K562 (cell line): Measurements from ENCODE around the gene MYO1D. TPM values are rescaled to one million over a fixed set of nuclear protein-coding genes. Genes with fewer than 3 reads are reported as not detected.

Source experiments
- ARID2 ChIP-seq: fragments of 450-650 bp; IDR thresholded peaks from 2 replicates; pipeline ENCODE4 v1.6.1; 2017; ENCODE audit warnings: antibody characterized with exemption, mild to moderate bottlenecking
- ATF1 ChIP-seq, 2 experiments: fragments of 450-650 bp in 1 of 2; IDR thresholded peaks; 2 replicates each; pipeline ENCODE4 v1.6.1; 2016; ENCODE audit warnings: missing compliant biosample characterization in 1 of 2, missing genetic modification characterization in 1 of 2
- CEBPG ChIP-seq, 3 experiments: fragments of 200-800 bp in 1 of 3; sonication (Bioruptor generic) in 1 of 3; sonication (generic) in 1 of 3; formaldehyde crosslinking in 1 of 3; IDR thresholded peaks in 2 of 3; conservative IDR thresholded peaks in 1 of 3; 2 replicates each; pipeline versions ENCODE4 v1.6.1 to v1.8.0; 2016 to 2022; ENCODE audit warnings: missing compliant biosample characterization in 2 of 3, missing genetic modification characterization in 2 of 3, mild to moderate bottlenecking in 1 of 3, missing genetic modification reagents in 1 of 3
- CXXC5 ChIP-seq: fragments of 250-450 bp; sonication (Bioruptor Pico); IDR thresholded peaks from 2 replicates; pipeline ENCODE4 v1.8.0; 2022; ENCODE audit warnings: inconsistent platforms, mild to moderate bottlenecking, moderate library complexity
- KAT7 ChIP-seq: sonication (generic); formaldehyde crosslinking; IDR thresholded peaks from 2 replicates; pipeline ENCODE4 v1.8.0; 2022; ENCODE audit warnings: missing genetic modification reagents, mild to moderate bottlenecking, borderline replicate concordance
- KHSRP ChIP-seq: fragments of 450-650 bp; IDR thresholded peaks from 2 replicates; pipeline ENCODE4 v1.6.1; 2017
- MAFK ChIP-seq: IDR thresholded peaks from 2 replicates; pipeline ENCODE4 v1.6.1; 2011; ENCODE audit warnings: low read length, improper control_type of control experiment
- TCF3 ChIP-seq: sonication (generic); formaldehyde crosslinking; IDR thresholded peaks from 2 replicates; pipeline ENCODE4 v1.4.0; 2020; ENCODE audit warnings: mild to moderate bottlenecking, missing genetic modification reagents
- USF2 ChIP-seq: sonication (generic); formaldehyde crosslinking; IDR thresholded peaks from 2 replicates; pipeline ENCODE4 v1.5.0; 2020; ENCODE audit warnings: missing genetic modification reagents
- ZBTB7A ChIP-seq: IDR thresholded peaks from 2 replicates; pipeline ENCODE4 v1.6.1; 2011; ENCODE audit warnings: low read depth, mild to moderate bottlenecking, low read length, moderate library complexity, borderline replicate concordance; ENCODE audit not compliant: control insufficient read depth
- ZKSCAN1 ChIP-seq: fragments of 150-350 bp; IDR thresholded peaks from 2 replicates; pipeline ENCODE4 v1.6.1; 2016; ENCODE audit warnings: low read depth, low read length
- ZNF778 ChIP-seq: fragments of 450-650 bp; formaldehyde crosslinking; IDR thresholded peaks from 2 replicates; pipeline ENCODE4 v1.4.0; 2020; ENCODE audit warnings: mild to moderate bottlenecking, moderate library complexity
- polyA plus RNA-seq, 8 experiments: library from polyadenylated mRNA; depleted of rRNA in 4 of 8; stranded (reverse) in 5 of 8; unstranded in 3 of 8; fragments of >200 nt; fragmentation: Nextera tagmentation in 2 of 8; fragmentation: Illumina TruSeq in 1 of 8; extraction: Ambion mirVana in 2 of 8; extraction: Trizol in 1 of 8; gene quantifications; 2 replicates each; pipeline versions ENCODE4 v1.2.1 to v1.2.3, GENCODE V29; 2011 to 2014; ENCODE audit warnings: inconsistent platforms in 1 of 8, missing spikeins in 1 of 8
- total RNA-seq, 7 experiments: library from RNA; depleted of rRNA in 6 of 7; stranded (reverse); fragments of >200 nt in 6 of 7; fragmentation: Illumina TruSeq in 2 of 7; extraction: Trizol in 2 of 7; gene quantifications; 2 replicates each; pipeline versions ENCODE4 v1.2.1 to v1.2.3, GENCODE V29; 2011 to 2021; ENCODE audit warnings: low replicate concordance in 1 of 7
- TF ChIP-seq, protein P1 (sequence below): fragments of 250-450 bp; sonication (Bioruptor Pico); IDR thresholded peaks from 2 replicates; pipeline ENCODE4 v1.5.0; 2021; ENCODE audit warnings: mild to moderate bottlenecking, borderline replicate concordance
- TF ChIP-seq, protein P2 (sequence below): IDR thresholded peaks from 2 replicates; pipeline ENCODE4 v1.6.1; 2014; ENCODE audit warnings: antibody characterized with exemption
- TF ChIP-seq, protein P3 (sequence below): sonication (generic); formaldehyde crosslinking; IDR thresholded peaks from 2 replicates; pipeline ENCODE4 v1.8.0; 2023; ENCODE audit warnings: mild to moderate bottlenecking, missing genetic modification reagents
- TF ChIP-seq, protein P4 (sequence below): fragments of 250-450 bp; sonication (Bioruptor Pico); IDR thresholded peaks from 2 replicates; pipeline ENCODE4 v1.5.0; 2021
- TF ChIP-seq, protein P5 (sequence below): sonication (generic); IDR thresholded peaks from 2 replicates; pipeline ENCODE4 v1.6.1; 2016

Gene MYO1D
- total and polyA plus RNA-seq, 9 of the 15 experiments (the other 6 are each of a cell fraction or from before 2014, with no cell fraction given): 2.1 to 71.2 (median 45.4) TPM

GRCh38 chr17:32894245-32894644 is 17.3 kb upstream of the MYO1D start (continued):
- peak; percentile 63 for TF ChIP-seq CEBPG (CRISPR knock-in tag; IDR thresholded peaks at IDR 0.05)
- peak; percentile 74 to 92; a peak in 3 of 4 replicates for TF ChIP-seq CEBPG (tag; conservative IDR thresholded peaks at IDR 0.05 in 1 of 2, IDR thresholded peaks at IDR 0.05 in 1 of 2)
- TF ChIP-seq ZNF778 (CRISPR knock-in tag): no peak
- no peak for TF ChIP-seq ARID2
- TF ChIP-seq KAT7 (CRISPR knock-in tag): no peak
- TF ChIP-seq KHSRP: peak; percentile 59; the same call in 1 of the 2 replicates
- TF ChIP-seq MAFK: no peak
- TF ChIP-seq TCF3 (CRISPR knock-in tag): peak; percentile 74
- TF ChIP-seq, protein P1, sequence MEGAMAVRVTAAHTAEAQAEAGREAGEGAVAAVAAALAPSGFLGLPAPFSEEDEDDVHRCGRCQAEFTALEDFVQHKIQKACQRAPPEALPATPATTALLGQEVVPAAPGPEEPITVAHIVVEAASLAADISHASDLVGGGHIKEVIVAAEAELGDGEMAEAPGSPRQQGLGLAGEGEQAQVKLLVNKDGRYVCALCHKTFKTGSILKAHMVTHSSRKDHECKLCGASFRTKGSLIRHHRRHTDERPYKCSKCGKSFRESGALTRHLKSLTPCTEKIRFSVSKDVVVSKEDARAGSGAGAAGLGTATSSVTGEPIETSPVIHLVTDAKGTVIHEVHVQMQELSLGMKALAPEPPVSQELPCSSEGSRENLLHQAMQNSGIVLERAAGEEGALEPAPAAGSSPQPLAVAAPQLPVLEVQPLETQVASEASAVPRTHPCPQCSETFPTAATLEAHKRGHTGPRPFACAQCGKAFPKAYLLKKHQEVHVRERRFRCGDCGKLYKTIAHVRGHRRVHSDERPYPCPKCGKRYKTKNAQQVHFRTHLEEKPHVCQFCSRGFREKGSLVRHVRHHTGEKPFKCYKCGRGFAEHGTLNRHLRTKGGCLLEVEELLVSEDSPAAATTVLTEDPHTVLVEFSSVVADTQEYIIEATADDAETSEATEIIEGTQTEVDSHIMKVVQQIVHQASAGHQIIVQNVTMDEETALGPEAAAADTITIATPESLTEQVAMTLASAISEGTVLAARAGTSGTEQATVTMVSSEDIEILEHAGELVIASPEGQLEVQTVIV: no peak
- no peak for TF ChIP-seq ZBTB7A
- TF ChIP-seq USF2 (CRISPR knock-in tag): no peak
- TF ChIP-seq, protein P2, sequence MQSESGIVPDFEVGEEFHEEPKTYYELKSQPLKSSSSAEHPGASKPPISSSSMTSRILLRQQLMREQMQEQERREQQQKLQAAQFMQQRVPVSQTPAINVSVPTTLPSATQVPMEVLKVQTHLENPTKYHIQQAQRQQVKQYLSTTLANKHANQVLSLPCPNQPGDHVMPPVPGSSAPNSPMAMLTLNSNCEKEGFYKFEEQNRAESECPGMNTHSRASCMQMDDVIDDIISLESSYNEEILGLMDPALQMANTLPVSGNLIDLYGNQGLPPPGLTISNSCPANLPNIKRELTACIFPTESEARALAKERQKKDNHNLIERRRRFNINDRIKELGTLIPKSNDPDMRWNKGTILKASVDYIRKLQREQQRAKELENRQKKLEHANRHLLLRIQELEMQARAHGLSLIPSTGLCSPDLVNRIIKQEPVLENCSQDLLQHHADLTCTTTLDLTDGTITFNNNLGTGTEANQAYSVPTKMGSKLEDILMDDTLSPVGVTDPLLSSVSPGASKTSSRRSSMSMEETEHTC: no peak
- TF ChIP-seq, protein P3, sequence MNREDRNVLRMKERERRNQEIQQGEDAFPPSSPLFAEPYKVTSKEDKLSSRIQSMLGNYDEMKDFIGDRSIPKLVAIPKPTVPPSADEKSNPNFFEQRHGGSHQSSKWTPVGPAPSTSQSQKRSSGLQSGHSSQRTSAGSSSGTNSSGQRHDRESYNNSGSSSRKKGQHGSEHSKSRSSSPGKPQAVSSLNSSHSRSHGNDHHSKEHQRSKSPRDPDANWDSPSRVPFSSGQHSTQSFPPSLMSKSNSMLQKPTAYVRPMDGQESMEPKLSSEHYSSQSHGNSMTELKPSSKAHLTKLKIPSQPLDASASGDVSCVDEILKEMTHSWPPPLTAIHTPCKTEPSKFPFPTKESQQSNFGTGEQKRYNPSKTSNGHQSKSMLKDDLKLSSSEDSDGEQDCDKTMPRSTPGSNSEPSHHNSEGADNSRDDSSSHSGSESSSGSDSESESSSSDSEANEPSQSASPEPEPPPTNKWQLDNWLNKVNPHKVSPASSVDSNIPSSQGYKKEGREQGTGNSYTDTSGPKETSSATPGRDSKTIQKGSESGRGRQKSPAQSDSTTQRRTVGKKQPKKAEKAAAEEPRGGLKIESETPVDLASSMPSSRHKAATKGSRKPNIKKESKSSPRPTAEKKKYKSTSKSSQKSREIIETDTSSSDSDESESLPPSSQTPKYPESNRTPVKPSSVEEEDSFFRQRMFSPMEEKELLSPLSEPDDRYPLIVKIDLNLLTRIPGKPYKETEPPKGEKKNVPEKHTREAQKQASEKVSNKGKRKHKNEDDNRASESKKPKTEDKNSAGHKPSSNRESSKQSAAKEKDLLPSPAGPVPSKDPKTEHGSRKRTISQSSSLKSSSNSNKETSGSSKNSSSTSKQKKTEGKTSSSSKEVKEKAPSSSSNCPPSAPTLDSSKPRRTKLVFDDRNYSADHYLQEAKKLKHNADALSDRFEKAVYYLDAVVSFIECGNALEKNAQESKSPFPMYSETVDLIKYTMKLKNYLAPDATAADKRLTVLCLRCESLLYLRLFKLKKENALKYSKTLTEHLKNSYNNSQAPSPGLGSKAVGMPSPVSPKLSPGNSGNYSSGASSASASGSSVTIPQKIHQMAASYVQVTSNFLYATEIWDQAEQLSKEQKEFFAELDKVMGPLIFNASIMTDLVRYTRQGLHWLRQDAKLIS (CRISPR knock-in tag): no peak
- TF ChIP-seq, protein P4, sequence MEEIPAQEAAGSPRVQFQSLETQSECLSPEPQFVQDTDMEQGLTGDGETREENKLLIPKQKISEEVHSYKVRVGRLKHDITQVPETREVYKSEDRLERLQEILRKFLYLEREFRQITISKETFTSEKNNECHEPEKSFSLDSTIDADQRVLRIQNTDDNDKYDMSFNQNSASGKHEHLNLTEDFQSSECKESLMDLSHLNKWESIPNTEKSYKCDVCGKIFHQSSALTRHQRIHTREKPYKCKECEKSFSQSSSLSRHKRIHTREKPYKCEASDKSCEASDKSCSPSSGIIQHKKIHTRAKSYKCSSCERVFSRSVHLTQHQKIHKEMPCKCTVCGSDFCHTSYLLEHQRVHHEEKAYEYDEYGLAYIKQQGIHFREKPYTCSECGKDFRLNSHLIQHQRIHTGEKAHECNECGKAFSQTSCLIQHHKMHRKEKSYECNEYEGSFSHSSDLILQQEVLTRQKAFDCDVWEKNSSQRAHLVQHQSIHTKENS: no peak
- peak; percentile 47; the same call in 1 of the 2 replicates for TF ChIP-seq CXXC5
- TF ChIP-seq ATF1 (CRISPR knock-in tag; IDR thresholded peaks at IDR 0.05): no peak
- peak; percentile 36; the same call in 1 of the 2 replicates for TF ChIP-seq ATF1 (tag; IDR thresholded peaks at IDR 0.05)
- TF ChIP-seq, protein P5, sequence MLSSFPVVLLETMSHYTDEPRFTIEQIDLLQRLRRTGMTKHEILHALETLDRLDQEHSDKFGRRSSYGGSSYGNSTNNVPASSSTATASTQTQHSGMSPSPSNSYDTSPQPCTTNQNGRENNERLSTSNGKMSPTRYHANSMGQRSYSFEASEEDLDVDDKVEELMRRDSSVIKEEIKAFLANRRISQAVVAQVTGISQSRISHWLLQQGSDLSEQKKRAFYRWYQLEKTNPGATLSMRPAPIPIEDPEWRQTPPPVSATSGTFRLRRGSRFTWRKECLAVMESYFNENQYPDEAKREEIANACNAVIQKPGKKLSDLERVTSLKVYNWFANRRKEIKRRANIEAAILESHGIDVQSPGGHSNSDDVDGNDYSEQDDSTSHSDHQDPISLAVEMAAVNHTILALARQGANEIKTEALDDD: peak; percentile 93
- no peak for TF ChIP-seq ZKSCAN1
